Endothelial cell (in vitro differentiated cells): Measurements from ENCODE around the gene ZFC3H1. TPM values are rescaled to one million over a fixed set of nuclear protein-coding genes. Genes with fewer than 3 reads are reported as not detected.

Experiments
- DNase-seq: peaks from one replicate; pipeline ENCODE4 v3.0.0; 2021; ENCODE audit warnings: low spot score
- H3K27ac Mint-ChIP-seq: one replicate; pipeline ENCODE4 v1.8.0; 2021; ENCODE audit warnings: mixed read lengths, inconsistent platforms; ENCODE audit not compliant: unreplicated experiment
- H3K27me3 Mint-ChIP-seq: one replicate; pipeline ENCODE4 v1.8.0; 2021; ENCODE audit warnings: mild to moderate bottlenecking, moderate library complexity, mixed read lengths, inconsistent platforms; ENCODE audit not compliant: unreplicated experiment
- H3K36me3 Mint-ChIP-seq: one replicate; pipeline ENCODE4 v1.8.0; 2021; ENCODE audit warnings: mild to moderate bottlenecking, low read depth, mixed read lengths, inconsistent platforms; ENCODE audit not compliant: unreplicated experiment
- H3K4me1 Mint-ChIP-seq: one replicate; pipeline ENCODE4 v1.8.0; 2021; ENCODE audit warnings: mild to moderate bottlenecking, mixed read lengths, inconsistent platforms; ENCODE audit not compliant: unreplicated experiment
- H3K4me3 Mint-ChIP-seq: one replicate; pipeline ENCODE4 v1.8.0; 2021; ENCODE audit warnings: mild to moderate bottlenecking, mixed read lengths, inconsistent platforms; ENCODE audit not compliant: unreplicated experiment
- H3K9me3 Mint-ChIP-seq: one replicate; pipeline ENCODE4 v1.8.0; 2021; ENCODE audit warnings: mixed read lengths, inconsistent platforms; ENCODE audit not compliant: unreplicated experiment
- CTCF ChIP-seq: fragments of 200-600 bp; sonication (generic); IDR thresholded peaks from one replicate; pipeline ENCODE4 v1.5.0; 2021; ENCODE audit warnings: antibody characterized with exemption; ENCODE audit not compliant: unreplicated experiment
- total RNA-seq: library from RNA; stranded (reverse); fragmentation: NEBNext Ultra II Directional; extraction: Animal tissue kit (Norgen Biotek cat#: 25700); gene quantifications from one replicate; pipeline ENCODE4 v1.2.1, GENCODE V29; 2021; ENCODE audit not compliant: unreplicated experiment

The ZFC3H1 gene
- total RNA-seq, 1 donor from 2014 or later, result 42.8 TPM

GRCh38 chr12:71601546-71601945, 62.1 kb downstream of the ZFC3H1 start:
- Mint-ChIP-seq H3K4me3 (no peak overlapping the region), H3K9me3 (no peaks in the 10 kb centered on the region), H3K4me1 (peaks cover 6% of the 10 kb centered on the region), H3K36me3 (peaks cover 5% of the 10 kb centered on the region), H3K27me3 (no peaks in the 10 kb centered on the region), H3K27ac (no peak overlapping the region)
- no peak for DNase-seq
- TF ChIP-seq CTCF, result no peak

GRCh38 chr12:71599210-71599609, 64.4 kb downstream of the ZFC3H1 start:
- H3K9me3 Mint-ChIP-seq, result no peaks in the 10 kb centered on the region
- no peak overlapping the region for H3K4me3 Mint-ChIP-seq
- H3K27me3 Mint-ChIP-seq, result no peaks in the 10 kb centered on the region
- TF ChIP-seq CTCF, result no peak
- no peaks in the 10 kb centered on the region for H3K36me3 Mint-ChIP-seq
- H3K27ac Mint-ChIP-seq, result no peak overlapping the region
- peaks cover 6% of the 10 kb centered on the region for H3K4me1 Mint-ChIP-seq
- no peak for DNase-seq

DNA sequence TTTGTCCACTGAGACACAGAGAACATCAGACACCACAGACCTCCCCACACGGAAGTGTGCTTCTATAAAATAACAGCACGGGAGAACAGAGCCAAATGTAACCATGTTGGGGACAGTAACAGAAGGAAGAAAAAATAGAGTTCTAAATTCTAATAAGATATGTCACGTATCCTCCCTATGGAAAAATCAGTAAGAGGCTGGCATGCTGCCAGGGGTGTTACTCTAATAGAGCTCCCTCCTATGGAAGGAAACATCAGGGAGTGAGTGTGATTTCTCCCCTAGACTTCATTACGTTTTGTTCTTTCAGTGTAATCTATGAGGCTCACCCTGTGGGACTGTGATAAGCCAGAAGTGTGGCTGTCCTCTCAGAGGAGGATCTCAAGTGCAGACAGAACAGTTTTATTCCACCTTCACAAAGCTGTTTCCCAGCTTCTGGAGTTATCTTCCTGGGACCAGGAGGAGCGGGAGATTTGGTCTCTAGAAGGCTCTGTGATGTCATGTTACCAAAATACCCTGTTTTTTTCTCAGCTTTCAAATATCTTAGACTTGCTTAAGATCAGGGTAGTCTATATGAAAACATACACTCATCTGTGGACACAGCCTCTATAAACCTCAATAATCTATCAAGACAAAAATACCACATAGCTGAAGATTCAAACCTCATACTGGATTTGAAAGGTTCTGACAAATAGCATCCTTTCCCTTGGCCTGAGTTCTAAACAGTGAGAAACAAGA, 69.3 kb downstream of the ZFC3H1 start:
- H3K4me3 Mint-ChIP-seq, result no peak overlapping the region

DNA sequence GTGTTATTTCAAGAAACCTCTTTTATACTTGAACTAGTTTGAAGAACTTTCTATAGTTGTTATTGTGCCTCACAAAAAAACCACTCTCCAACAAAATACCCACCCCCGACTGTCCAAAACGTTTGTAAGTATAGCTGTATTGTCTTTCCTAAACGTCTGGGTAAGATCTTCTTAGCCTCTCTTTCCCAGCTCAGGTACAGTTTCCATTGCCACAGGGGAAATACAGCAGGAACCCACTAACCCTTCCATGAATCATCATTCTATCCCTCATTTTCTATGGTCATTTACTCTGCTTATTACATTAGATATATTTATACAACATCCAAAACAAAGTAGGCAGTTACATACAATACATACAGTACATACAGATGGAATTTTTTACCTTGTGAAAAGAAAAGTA, 70.8 kb downstream of the ZFC3H1 start:
- Mint-ChIP-seq H3K9me3 (no peaks in the 10 kb centered on the region), H3K4me1 (no peaks in the 10 kb centered on the region)
- TF ChIP-seq CTCF, result no peak

More for the DNA sequence above, 69.3 kb downstream of the ZFC3H1 start:
- Mint-ChIP-seq H3K9me3 (no peaks in the 10 kb centered on the region), H3K36me3 (no peaks in the 10 kb centered on the region), H3K27ac (no peak overlapping the region), H3K27me3 (no peaks in the 10 kb centered on the region), H3K4me1 (no peaks in the 10 kb centered on the region)
- DNase-seq, result no peak
- no peak for TF ChIP-seq CTCF

DNA sequence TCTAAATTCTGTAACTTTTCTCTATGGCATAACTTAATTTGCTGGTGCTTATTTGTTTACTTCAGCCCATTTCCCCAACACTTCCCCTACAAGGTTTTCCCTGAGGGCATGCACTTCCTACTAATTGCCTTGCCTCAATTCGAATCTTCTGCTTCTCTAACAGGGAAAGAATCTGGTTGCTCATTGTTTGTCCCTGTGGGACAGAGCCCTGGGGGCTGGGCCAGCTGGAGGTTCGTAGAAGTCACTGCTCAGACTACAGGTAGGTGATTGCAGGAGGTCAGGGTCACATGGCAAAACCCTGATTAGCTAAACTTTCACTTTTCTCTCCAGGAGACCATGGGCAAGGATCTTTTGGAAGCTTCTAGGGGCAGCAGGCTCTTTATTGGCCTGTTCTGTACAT, 72.0 kb downstream of the ZFC3H1 start:
- H3K36me3 Mint-ChIP-seq, result no peaks in the 10 kb centered on the region
- H3K27ac Mint-ChIP-seq, result no peak overlapping the region
- no peak overlapping the region for H3K4me3 Mint-ChIP-seq
- no peaks in the 10 kb centered on the region for H3K27me3 Mint-ChIP-seq
- no peak for TF ChIP-seq CTCF
- no peak for DNase-seq
- H3K9me3 Mint-ChIP-seq, result no peaks in the 10 kb centered on the region
- H3K4me1 Mint-ChIP-seq, result no peaks in the 10 kb centered on the region

More for the DNA sequence above, 70.8 kb downstream of the ZFC3H1 start:
- Mint-ChIP-seq H3K36me3 (no peaks in the 10 kb centered on the region), H3K4me3 (no peak overlapping the region), H3K27me3 (no peaks in the 10 kb centered on the region), H3K27ac (no peak overlapping the region)
- no peak for DNase-seq
